ENCODE data around the gene FAM149B1. TPM values are rescaled to one million over a fixed set of nuclear protein-coding genes. Genes with fewer than 3 reads are reported as not detected.

Gene FAM149B1
- total RNA-seq, result 10 to 100 TPM in 2 of 4 donors, 1 to 10 TPM in 2; 7.4 to 21.6 (median 13.2) TPM

DNA sequence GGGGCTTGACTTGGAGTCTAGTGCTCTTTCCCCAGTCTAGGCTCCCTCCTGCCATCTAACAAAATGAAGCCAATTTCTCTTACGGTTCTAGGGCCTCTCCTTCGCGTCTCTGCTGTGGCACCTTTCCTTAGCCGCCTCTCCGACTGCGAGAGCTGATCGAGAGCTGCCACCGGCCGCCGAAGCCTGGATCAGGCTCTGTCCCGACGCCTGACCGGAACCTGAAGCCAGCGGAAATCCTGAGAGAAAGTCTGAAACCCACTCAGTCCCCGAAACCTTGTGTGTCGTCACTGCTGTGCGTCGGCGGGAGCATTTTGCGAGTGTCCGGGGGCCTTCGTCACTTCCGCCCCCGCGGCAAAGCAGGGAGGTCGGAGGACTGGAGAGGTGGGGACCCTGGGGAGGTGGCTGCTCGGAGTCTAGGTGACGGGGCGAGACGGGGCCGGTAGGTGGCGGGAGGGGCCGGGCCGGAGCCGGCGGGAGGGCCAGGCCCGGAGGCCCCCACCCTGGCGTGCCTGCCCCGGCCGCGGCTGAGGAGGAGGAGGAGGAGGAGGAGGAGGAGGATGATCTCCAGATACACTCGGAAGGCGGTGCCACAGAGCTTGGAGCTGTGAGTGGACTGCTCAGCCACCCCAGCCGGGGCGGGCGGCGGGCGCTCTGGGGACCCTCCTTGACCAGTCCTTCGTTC, at the start of gene FAM149B1, which contains the start of gene ECD:
Gene FAM149B1 (plus strand): TSS at position 337 of the 682 bp plus-strand sequence. CDS start 221 bp downstream, at position 558.
Gene ECD (minus strand): TSS at position 226 of the 682 bp plus-strand sequence. CDS start 4,071 bp downstream, outside the sequence.
- Histone ChIP-seq H3K9me3 (no peaks in the 10 kb centered on the region), H3K36me3 (peaks cover 0 to 4% (median 0%) of the 10 kb centered on the region in 3 donors), H3K4me1 (peaks cover 0 to 15% (median 2%) of the 10 kb centered on the region in 4 donors), H3K27ac (peak within 1 kb of the TSS; percentile 87 to 95 (median 92)), H3K27me3 (no peaks in the 10 kb centered on the region), H3K4me3 (peak within 1 kb of the TSS; percentile 65 to 86 (median 74))
- TF ChIP-seq, protein P1, sequence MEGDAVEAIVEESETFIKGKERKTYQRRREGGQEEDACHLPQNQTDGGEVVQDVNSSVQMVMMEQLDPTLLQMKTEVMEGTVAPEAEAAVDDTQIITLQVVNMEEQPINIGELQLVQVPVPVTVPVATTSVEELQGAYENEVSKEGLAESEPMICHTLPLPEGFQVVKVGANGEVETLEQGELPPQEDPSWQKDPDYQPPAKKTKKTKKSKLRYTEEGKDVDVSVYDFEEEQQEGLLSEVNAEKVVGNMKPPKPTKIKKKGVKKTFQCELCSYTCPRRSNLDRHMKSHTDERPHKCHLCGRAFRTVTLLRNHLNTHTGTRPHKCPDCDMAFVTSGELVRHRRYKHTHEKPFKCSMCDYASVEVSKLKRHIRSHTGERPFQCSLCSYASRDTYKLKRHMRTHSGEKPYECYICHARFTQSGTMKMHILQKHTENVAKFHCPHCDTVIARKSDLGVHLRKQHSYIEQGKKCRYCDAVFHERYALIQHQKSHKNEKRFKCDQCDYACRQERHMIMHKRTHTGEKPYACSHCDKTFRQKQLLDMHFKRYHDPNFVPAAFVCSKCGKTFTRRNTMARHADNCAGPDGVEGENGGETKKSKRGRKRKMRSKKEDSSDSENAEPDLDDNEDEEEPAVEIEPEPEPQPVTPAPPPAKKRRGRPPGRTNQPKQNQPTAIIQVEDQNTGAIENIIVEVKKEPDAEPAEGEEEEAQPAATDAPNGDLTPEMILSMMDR (IDR thresholded peaks at IDR 0.05), result peak; percentile 2 to 45 (median 30)
- TF ChIP-seq POLR2A (IDR thresholded peaks at IDR 0.05), result peak; percentile 87 to 92
- DNase-seq, result peak; percentile 94 to 96 (median 94)

DNA sequence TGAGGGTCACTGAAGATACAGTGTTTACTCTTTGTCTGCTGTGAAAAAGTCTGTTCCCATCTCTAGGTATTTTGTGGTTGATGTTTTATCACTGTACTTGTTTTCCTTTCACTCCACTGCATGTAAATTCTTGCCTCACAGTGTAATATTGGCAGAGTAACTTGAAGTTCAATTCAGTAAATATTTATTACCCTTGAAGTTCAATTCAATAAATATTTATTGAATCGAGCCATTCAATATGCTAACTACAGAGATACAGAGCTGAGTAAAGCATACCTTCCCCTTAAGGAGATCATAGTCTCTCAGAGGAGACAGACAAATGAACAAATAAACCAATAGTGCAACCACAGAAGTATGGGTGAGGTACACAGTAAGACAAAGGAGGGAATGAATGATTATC, 48.5 kb upstream of the FAM149B1 start:
- DNase-seq, result no peak
- Histone ChIP-seq H3K9me3 (no peaks in the 10 kb centered on the region), H3K27ac (no peak overlapping the region), H3K4me1 (no peaks in the 10 kb centered on the region), H3K4me3 (no peak overlapping the region), H3K27me3 (no peaks in the 10 kb centered on the region), H3K36me3 (peaks cover 0 to 16% (median 5%) of the 10 kb centered on the region in 3 donors)
- no peak for TF ChIP-seq POLR2A (IDR thresholded peaks at IDR 0.05)
- TF ChIP-seq, protein P1 (IDR thresholded peaks at IDR 0.05), result no peak

DNA sequence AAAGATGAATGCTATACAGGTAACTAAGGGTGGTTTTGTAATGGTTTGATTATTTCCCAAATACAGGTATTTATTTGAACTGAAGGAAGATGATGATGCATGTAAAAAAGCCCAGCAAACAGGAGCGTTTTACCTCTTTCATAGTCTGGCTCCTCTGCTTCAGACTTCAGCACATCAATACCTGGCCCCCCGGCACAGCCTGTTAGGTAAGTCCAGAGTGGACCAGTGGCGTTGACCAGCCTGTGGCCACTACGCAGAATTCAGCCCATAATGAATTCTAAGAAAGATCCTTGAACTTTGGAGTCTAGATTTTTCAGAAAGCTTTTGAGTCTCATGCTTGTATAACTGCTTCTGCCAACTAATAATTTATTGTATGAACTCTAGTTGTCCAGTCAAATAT, 48.0 kb upstream of the FAM149B1 start:
- no peak overlapping the region for H3K27ac ChIP-seq
- no peaks in the 10 kb centered on the region for H3K9me3 ChIP-seq
- no peak for DNase-seq
- H3K4me3 ChIP-seq, result no peak overlapping the region
- no peak for TF ChIP-seq POLR2A (IDR thresholded peaks at IDR 0.05)
- TF ChIP-seq, protein P1 (IDR thresholded peaks at IDR 0.05), result no peak
- H3K27me3 ChIP-seq, result no peaks in the 10 kb centered on the region
- H3K4me1 ChIP-seq, result no peaks in the 10 kb centered on the region
- H3K36me3 ChIP-seq, result peaks cover 0 to 21% (median 5%) of the 10 kb centered on the region in 3 donors

DNA sequence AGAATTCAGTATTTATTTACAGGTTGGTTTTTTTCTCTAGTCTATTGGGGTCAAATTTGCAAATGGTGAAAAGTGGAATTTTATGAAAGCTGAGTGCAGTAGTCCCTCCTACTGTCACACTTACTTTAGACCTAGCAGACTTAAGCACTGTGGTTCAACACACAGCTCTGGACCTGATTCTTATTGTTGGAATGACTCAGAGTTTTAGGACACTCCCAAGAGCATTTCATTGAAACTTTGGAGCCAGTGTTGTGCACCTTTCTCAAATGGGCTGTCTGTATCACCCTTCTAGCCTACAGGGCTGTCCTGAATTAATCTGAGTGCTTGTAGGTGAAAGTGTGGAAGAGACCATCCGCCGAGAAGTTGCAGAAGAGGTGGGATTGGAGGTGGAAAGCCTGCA, 41.6 kb upstream of the FAM149B1 start:
- DNase-seq, result no peak
- H3K9me3 ChIP-seq, result no peaks in the 10 kb centered on the region
- no peak overlapping the region for H3K4me3 ChIP-seq
- no peak for TF ChIP-seq POLR2A (IDR thresholded peaks at IDR 0.05)
- TF ChIP-seq, protein P1 (IDR thresholded peaks at IDR 0.05), result no peak
- H3K27ac ChIP-seq, result no peak overlapping the region
- H3K36me3 ChIP-seq, result peaks cover 0 to 61% (median 0%) of the 10 kb centered on the region in 3 donors
- H3K27me3 ChIP-seq, result no peaks in the 10 kb centered on the region
- H3K4me1 ChIP-seq, result no peaks in the 10 kb centered on the region

DNA sequence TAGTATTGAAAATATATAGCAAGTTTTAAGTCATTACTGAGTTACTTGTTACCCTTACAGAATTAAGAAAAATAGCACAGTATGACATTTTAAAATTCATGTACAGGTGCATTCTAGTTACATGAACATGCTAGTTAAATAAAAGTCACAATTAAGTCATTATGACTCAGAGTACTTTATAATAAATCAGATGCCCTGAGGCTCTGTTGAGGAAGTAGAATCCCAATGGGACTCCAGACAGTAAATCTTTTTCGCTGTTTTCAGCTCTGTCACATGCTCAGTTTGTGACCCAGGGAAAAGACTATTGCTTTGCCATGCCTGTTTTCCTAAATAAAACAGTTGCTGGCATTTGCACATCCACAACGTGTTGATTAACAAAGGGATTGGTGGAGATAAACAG, 36.6 kb upstream of the FAM149B1 start:
- Histone ChIP-seq H3K4me3 (no peak overlapping the region), H3K27me3 (no peaks in the 10 kb centered on the region), H3K36me3 (peaks cover 0 to 84% (median 0%) of the 10 kb centered on the region in 3 donors), H3K9me3 (no peaks in the 10 kb centered on the region), H3K27ac (no peak overlapping the region), H3K4me1 (no peaks in the 10 kb centered on the region)
- no peak for TF ChIP-seq POLR2A (IDR thresholded peaks at IDR 0.05)
- TF ChIP-seq, protein P1 (IDR thresholded peaks at IDR 0.05), result no peak
- no peak for DNase-seq

All from Peyer's patch (tissue), 4 donors.